ENCODE measurements around the gene PRR16. TPM values are rescaled to one million over a fixed set of nuclear protein-coding genes. Genes with fewer than 3 reads are reported as not detected.

PRR16 gene
- total RNA-seq, 4 donors from 2014 or later = 1.9 to 8.6 (median 2.8) TPM

DNA sequence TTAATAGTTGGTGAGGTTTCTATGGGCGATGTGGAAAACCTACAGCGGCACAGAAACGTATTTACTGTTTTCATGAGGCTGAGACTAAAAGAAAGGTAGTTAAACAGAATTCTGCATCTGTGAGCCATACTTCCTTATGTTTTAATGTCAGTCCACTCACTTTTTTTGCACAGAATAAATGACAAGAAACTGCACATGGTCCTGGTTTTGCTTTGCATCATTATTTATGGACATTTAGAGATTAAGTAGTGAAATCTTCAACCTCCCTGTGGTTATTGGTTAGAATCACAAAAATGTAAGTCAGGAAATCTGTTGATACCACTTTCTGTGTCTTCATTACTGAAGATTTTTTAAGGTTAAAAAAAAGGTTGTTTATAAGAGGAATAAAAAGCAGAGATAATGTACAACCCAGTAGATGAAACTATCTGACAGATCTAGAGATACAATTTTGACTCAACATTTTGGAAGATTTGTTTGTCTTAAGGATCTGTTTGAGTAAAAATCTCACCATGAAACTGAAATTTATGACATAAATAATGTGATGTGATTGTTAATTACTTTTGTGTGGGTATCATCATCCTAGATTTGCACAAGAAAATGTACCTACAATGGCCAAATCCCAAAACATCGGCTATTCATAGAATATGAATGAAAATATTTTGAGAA lies 2.4 kb downstream of the PRR16 start:
- H3K27ac ChIP-seq = no peak overlapping the region
- H3K4me1 ChIP-seq = peaks cover 0 to 14% of the 10 kb centered on the region in 2 donors
- TF ChIP-seq, protein P1, sequence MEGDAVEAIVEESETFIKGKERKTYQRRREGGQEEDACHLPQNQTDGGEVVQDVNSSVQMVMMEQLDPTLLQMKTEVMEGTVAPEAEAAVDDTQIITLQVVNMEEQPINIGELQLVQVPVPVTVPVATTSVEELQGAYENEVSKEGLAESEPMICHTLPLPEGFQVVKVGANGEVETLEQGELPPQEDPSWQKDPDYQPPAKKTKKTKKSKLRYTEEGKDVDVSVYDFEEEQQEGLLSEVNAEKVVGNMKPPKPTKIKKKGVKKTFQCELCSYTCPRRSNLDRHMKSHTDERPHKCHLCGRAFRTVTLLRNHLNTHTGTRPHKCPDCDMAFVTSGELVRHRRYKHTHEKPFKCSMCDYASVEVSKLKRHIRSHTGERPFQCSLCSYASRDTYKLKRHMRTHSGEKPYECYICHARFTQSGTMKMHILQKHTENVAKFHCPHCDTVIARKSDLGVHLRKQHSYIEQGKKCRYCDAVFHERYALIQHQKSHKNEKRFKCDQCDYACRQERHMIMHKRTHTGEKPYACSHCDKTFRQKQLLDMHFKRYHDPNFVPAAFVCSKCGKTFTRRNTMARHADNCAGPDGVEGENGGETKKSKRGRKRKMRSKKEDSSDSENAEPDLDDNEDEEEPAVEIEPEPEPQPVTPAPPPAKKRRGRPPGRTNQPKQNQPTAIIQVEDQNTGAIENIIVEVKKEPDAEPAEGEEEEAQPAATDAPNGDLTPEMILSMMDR (IDR thresholded peaks at IDR 0.05) = no peak
- no peak for TF ChIP-seq POLR2A (IDR thresholded peaks at IDR 0.05)
- H3K9me3 ChIP-seq = no peaks in the 10 kb centered on the region
- H3K27me3 ChIP-seq = no peaks in the 10 kb centered on the region
- no peaks in the 10 kb centered on the region for H3K36me3 ChIP-seq
- DNase-seq = no peak
- H3K4me3 ChIP-seq (replicated peaks in 1 of 3) = no peak overlapping the region
- WGBS, 2 donors = 85 to 89% methylated on average over 4 of the region's 4 CpGs
- intact Hi-C loops (cut with DNase I) = no loop called here

DNA sequence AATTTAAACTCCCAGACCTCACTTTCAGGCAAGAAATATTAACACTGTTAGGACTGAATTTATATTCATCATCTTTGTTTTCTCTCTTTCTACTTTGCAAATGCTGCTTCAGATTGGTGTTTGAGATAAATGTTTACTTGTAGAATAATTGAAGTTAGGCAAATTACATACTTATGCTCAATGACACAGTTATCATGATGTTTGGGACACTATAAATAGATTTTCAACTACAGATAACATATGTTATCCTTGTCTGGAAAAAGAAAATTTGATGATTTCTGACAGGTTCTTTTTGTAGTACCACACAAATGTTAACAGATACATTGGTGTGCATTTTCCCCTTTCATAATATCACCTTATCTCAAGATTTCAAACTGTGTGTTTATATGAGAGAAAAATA lies 7.9 kb downstream of the PRR16 start:
- intact Hi-C loops (cut with DNase I) = no loop called here
- no peak for DNase-seq
- Histone ChIP-seq H3K4me3 (replicated peaks in 1 of 3) (no peak overlapping the region), H3K27ac (no peak overlapping the region), H3K9me3 (no peaks in the 10 kb centered on the region), H3K36me3 (no peaks in the 10 kb centered on the region), H3K4me1 (no peaks in the 10 kb centered on the region), H3K27me3 (no peaks in the 10 kb centered on the region)
- TF ChIP-seq, protein P1 (IDR thresholded peaks at IDR 0.05) = no peak
- TF ChIP-seq POLR2A (IDR thresholded peaks at IDR 0.05) = no peak

DNA sequence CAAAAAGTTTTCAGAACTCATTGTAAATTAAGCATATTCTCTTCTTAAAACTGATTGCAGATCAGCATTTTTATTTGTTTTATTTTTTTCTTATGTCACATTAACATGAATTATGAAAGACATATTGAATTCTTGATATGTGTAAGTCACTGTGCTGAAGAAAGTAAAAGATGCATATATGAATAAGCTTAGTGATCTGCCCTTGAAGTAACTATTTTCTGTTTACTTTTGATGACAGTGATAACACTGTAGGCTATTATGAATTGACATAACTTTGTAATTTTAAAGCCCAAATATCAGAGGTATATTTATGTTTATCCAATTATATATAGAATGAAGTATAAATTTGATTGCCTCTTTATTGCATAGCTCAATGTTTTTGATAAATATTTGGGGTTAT lies 8.8 kb downstream of the PRR16 start:
- intact Hi-C loops (cut with DNase I) = no loop called here

DNA sequence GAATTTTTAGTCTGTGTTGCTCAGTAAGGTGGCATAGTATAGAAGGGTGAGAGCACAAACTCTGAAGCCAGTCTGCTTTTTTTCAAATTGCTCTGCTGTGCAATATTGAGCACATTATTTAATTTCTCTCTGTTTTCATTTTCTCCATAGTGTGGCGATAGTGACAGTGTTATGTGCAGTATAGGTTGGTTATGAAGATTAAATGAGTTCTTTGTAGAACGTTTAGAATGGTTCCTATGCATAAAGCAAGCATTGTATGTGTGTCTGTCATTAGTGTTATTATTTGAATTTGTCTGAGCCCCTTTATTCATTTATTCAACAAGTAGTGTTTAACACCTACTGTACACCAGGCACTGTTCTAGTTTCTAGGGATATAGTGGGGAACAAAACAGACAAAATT lies 9.2 kb downstream of the PRR16 start:
- 79 to 84% methylated on average over 2 of the region's 2 CpGs for WGBS, 2 donors
- no peaks in the 10 kb centered on the region for H3K36me3 ChIP-seq
- DNase-seq = no peak
- H3K9me3 ChIP-seq = no peaks in the 10 kb centered on the region
- no peak overlapping the region for H3K27ac ChIP-seq
- no peaks in the 10 kb centered on the region for H3K4me1 ChIP-seq
- intact Hi-C loops (cut with DNase I) = no loop called here
- H3K4me3 ChIP-seq (replicated peaks in 1 of 3) = no peak overlapping the region
- H3K27me3 ChIP-seq = no peaks in the 10 kb centered on the region
- no peak for TF ChIP-seq POLR2A (IDR thresholded peaks at IDR 0.05)
- TF ChIP-seq, protein P1 (IDR thresholded peaks at IDR 0.05) = no peak

More for the DNA sequence above, 8.8 kb downstream of the PRR16 start:
- Histone ChIP-seq H3K9me3 (no peaks in the 10 kb centered on the region), H3K27me3 (no peaks in the 10 kb centered on the region), H3K4me3 (replicated peaks in 1 of 3) (no peak overlapping the region), H3K36me3 (no peaks in the 10 kb centered on the region), H3K4me1 (no peaks in the 10 kb centered on the region), H3K27ac (no peak overlapping the region)
- no peak for TF ChIP-seq POLR2A (IDR thresholded peaks at IDR 0.05)
- TF ChIP-seq, protein P1 (IDR thresholded peaks at IDR 0.05) = no peak
- no peak for DNase-seq

DNA sequence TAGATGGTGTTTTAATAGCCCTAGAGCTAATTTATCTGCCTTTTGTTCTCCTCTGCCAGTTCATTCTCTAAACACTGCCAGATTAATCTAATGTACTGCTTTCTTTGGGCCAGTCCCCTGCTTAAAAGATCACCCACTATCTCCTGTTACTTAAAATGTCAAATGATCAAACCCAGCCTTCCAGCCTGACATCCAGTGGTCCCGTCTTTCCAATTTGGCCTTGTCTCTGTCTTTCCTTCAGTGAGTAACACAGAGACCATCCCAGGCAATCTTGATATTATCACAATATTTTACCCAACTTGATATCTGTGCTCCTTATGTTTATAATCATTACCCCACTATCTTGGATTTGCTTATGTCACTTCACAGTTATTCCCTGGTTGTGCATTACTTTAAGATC lies 12.0 kb downstream of the PRR16 start:
- Histone ChIP-seq H3K27me3 (no peaks in the 10 kb centered on the region), H3K36me3 (no peaks in the 10 kb centered on the region), H3K27ac (no peak overlapping the region), H3K4me1 (no peaks in the 10 kb centered on the region), H3K4me3 (replicated peaks in 1 of 3) (no peak overlapping the region), H3K9me3 (no peaks in the 10 kb centered on the region)
- 81 to 89% methylated on average over 1 of the region's 1 CpG for WGBS, 2 donors
- intact Hi-C loops (cut with DNase I) = no loop called here
- no peak for TF ChIP-seq POLR2A (IDR thresholded peaks at IDR 0.05)
- TF ChIP-seq, protein P1 (IDR thresholded peaks at IDR 0.05) = no peak
- no peak for DNase-seq
